Erythroblast (primary cell): ENCODE results near the gene FRRS1L.

Source experiments
- GATA1 ChIP-seq: IDR thresholded peaks from 2 replicates; pipeline ENCODE4 v1.6.1; 2011; ENCODE audit warnings: low read depth, mild to moderate bottlenecking, control low read depth, low read length, moderate library complexity
- POLR2A ChIP-seq: IDR thresholded peaks from 2 replicates; pipeline ENCODE4 v1.6.1; 2011; ENCODE audit warnings: mild to moderate bottlenecking, low read length

GRCh38 chr9:109121232-109121796, 45.7 kb downstream of the FRRS1L start:
- TF ChIP-seq POLR2A: no peak
- no peak for TF ChIP-seq GATA1
